GM19468 (cell line): ENCODE data around the gene LYPD6.
"Not testable (repeated sequence)": the region's sequence is repeated elsewhere in the genome, so short reads cannot be mapped to it uniquely, and the experiment has no call there.

Source experiments
- ATAC-seq: cut with Tn5 transposase; IDR thresholded peaks from one replicate; pipeline ENCODE4 v1.9.1; 2021; ENCODE audit warnings: mild to moderate bottlenecking, moderate library complexity, moderate number of reproducible peaks; ENCODE audit not compliant: unreplicated experiment; ENCODE audit errors: extremely low read depth

Gene LYPD6

GRCh38 chr2:149330127-149331022 is at the start of gene LYPD6:
Gene LYPD6, plus strand, starts transcription at chr2:149330587. Its CDS starts 107,122 bp downstream, at chr2:149437709.
- peak; percentile 62 for ATAC-seq

GRCh38 chr2:149281441-149281840 is 48.9 kb upstream of the LYPD6 start:
- no peak for ATAC-seq

- no peak for ATAC-seq
These were observed 39.7 kb upstream of the LYPD6 start for GRCh38 chr2:149290662-149291061.

- no peak for ATAC-seq
These were observed 38.5 kb upstream of the LYPD6 start for GRCh38 chr2:149291881-149292280.

GRCh38 chr2:149296031-149296430 is 34.4 kb upstream of the LYPD6 start:
- ATAC-seq = no peak

- no peak for ATAC-seq
These were observed 23.4 kb upstream of the LYPD6 start for GRCh38 chr2:149307014-149307413.

- ATAC-seq = no peak
These were observed 20.0 kb upstream of the LYPD6 start for GRCh38 chr2:149310349-149310748.

GRCh38 chr2:149312039-149312438 is 18.3 kb upstream of the LYPD6 start:
- no peak for ATAC-seq

- no peak for ATAC-seq
These were observed 16.8 kb upstream of the LYPD6 start for GRCh38 chr2:149313512-149313972.

- no peak for ATAC-seq
These were observed 15.7 kb upstream of the LYPD6 start for GRCh38 chr2:149314687-149315086.

- ATAC-seq = no peak
These were observed 14.9 kb upstream of the LYPD6 start for GRCh38 chr2:149315461-149315860.

- not testable (repeated sequence) for ATAC-seq
These were observed 11.8 kb upstream of the LYPD6 start for GRCh38 chr2:149318566-149318965.

GRCh38 chr2:149320362-149320761 is 10.0 kb upstream of the LYPD6 start:
- ATAC-seq = no peak

GRCh38 chr2:149329068-149329467 is 1.3 kb upstream of the LYPD6 start:
- ATAC-seq = no peak

- no peak for ATAC-seq
These were observed 779 bp upstream of the LYPD6 start for GRCh38 chr2:149329489-149330126.

- ATAC-seq = no peak
These were observed 625 bp downstream of the LYPD6 start for GRCh38 chr2:149331023-149331400.

GRCh38 chr2:149332364-149332763 is 2.0 kb downstream of the LYPD6 start:
- ATAC-seq = no peak

- ATAC-seq = no peak
These were observed 3.2 kb downstream of the LYPD6 start for GRCh38 chr2:149333636-149334035.

GRCh38 chr2:149334156-149334555 is 3.8 kb downstream of the LYPD6 start:
- no peak for ATAC-seq

- no peak for ATAC-seq
These were observed 8.9 kb downstream of the LYPD6 start for GRCh38 chr2:149339324-149339723.

- ATAC-seq = no peak
These were observed 12.1 kb downstream of the LYPD6 start for GRCh38 chr2:149342509-149342908.
